Stimulated activated CD8-positive, alpha-beta memory T cell treated with anti-CD3 and anti-CD28 coated beads, Interleukin-12 subunit alpha, Interleukin-12 subunit beta, amount 100 ng/mL, for 24 hours (primary cell): ENCODE measurements around the gene BCL6.

Experiments
- DNase-seq: peaks from one replicate; pipeline ENCODE4 v3.0.0-alpha.2; 2020; ENCODE audit errors: extremely low read depth

BCL6 gene

DNA sequence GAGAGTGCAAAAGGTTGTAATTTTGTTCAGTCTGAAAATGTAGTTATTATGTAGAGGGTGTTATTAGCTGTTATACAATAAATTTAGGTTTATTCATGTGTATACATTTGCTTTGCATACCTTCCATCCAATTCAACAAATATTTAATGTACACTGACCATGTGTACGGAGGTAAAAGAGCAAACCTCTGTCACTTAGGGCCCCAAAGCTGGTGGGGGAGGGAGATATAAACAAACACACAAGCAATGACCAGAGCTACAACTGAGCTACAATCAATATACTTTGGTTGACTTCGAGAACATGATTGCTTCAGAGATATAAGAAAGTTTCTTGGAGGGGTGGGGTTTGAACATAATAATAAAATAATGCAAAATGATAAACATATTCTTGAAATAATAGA, 17.5 kb upstream of the BCL6 start:
- no peak for DNase-seq

DNA sequence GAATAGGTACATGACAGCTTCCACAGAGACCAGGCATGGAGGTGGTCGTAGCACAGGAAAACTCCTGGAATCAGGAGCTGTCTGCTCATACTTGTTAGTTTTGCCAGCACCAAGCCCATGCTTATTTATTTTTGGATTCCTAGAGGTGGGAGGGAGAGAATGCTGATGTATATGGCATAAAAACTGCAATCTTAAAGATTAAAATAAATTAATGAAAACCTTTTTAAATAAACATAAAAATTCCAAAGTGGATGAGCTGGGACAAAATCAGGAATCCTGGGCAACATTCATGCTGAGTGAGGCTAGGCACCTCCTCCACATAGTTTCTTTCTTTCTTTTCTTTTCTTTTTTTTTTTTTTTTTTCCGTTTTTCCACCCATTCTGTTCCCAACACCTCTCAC, 14.3 kb upstream of the BCL6 start:
- DNase-seq: no peak

DNA sequence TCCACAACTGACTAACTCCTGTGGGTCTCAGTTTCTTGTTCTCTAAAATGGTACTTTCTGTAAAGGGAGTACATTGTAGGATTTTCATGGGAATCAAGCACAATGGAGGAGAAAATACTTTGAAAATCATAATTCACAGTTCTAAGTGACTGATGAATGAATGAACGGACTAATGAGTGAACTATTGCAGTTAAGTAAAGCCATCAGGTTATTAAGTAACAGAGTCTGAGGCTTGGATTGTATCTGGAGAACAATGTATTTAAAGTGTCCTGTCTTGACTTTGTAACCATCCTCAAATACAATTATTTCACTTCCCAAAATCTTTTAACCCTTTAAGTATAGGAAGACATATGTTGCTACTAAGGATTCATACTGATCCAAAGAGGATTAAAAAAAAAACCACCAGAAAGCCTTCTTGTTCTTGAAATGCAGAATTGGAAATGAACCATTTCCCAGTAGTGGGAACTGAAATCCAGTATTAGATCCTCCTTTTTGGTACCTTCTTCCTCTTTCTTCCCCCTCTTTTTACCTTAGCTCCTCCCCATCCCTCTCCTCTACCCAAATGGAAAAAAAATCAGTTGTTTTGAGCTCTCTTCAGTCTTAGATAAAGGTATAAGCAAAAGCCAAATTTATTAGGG, 13.2 kb upstream of the BCL6 start:
- DNase-seq: no peak

DNA sequence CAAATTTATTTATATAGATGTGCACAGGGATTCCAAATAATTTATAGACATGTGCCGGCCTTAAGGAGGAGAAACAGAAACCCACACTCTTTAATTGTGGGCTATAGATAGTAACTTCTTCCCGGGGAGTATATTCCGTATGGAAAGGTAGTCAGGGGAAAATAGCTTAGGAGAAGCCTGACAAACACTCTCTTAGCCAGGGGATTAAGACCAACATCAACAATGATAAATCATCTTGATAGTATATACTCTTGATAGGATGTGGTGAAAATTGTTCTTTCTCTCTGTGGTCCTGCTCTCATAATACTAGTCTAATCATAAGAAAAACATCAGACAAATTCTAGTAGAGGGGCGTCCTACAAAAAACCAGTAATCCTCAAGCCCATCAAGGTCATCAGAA, 8.2 kb upstream of the BCL6 start:
- no peak for DNase-seq

DNA sequence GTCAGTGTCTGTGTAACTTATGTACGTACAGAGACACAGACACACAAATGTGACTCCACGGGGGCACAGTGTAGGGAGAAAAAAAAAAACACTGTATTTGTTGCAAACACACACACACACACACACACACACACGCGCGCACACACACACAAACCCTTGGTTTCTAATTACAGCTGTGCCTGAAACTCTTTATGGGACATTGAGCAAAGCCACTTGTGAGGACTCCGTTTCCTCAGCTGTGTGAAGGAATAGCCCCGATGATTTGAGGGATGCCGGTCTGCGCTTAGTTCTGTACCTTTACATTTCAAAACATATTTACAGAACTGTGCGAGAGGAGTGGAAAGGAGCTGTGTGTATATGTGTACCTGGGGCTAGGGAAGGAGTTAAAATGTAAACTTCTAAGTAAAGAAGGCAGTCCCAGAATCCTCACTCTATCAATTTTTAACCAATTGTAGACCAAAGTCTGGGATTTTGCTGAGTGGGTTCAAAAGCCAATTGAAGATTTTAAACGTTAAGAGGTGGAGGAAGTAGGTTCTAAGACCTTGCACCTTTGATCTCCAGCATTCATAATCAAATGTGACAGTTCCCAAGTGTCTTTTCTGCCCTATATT, 5.3 kb upstream of the BCL6 start:
- DNase-seq: no peak

DNA sequence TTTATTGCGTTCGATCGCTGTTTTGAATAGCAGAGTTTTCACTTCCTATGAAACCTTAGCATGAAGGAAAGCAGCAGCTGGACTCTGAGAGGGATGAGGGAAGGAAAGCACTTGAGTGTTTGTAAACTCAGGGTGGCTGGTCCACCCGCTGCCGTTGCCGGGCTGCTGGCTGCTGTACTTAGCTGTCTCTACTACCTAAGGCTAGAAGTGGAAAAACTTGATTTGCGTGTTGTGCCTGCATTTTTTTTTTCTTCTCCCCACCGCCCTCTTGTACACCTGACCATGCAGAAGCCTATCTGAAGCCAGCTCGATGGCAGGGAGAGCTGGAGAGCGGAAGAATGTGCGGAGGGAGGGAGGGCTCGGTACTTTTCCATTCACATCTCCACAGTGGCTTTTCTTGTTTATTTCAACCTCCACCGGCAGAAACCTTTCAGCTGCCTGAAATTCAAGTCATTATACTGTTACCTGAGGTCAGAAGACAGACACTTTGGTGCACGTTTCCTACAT, 4.8 kb upstream of the BCL6 start:
- no peak for DNase-seq

DNA sequence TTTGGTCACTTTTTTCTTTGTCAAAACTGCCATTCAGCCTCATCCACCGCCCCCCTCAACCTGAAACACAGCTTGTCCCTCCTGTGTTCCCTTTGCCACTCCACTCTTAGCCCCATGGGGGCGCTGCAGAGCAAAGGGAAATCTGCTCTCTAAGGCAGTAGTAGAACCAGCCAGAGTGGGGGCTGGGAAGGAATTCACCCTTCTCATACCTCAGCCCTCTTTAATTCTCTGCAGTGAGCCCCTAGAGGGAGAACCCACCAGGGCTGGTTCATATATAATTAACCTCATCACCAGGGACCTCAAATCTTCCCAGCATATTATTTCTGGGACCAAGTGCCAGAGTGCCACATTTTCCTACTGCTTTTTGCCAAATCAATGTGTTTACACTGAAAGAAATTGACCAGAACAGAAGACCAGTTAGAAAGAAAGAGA, 2.8 kb upstream of the BCL6 start:
- peak; percentile 80 for DNase-seq

DNA sequence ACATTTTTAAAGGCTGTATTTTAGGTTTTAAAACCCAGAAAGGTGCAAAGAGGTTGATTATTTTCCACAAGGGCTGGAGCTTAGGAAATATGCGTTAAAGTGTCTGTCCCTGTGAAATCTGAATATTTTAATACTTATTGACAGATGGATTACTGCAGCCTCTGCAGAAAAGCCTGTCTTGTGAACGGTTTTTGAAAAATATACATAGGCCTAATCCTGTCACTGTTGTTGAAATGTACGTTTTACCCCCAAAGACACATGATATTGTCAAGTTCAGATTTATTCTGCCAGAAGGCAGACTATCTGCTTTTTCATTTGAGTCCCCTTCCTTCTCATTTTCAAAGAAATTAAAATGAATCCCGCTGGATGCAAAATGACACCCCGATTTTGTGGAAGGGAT, 2.2 kb upstream of the BCL6 start:
- DNase-seq: no peak

DNA sequence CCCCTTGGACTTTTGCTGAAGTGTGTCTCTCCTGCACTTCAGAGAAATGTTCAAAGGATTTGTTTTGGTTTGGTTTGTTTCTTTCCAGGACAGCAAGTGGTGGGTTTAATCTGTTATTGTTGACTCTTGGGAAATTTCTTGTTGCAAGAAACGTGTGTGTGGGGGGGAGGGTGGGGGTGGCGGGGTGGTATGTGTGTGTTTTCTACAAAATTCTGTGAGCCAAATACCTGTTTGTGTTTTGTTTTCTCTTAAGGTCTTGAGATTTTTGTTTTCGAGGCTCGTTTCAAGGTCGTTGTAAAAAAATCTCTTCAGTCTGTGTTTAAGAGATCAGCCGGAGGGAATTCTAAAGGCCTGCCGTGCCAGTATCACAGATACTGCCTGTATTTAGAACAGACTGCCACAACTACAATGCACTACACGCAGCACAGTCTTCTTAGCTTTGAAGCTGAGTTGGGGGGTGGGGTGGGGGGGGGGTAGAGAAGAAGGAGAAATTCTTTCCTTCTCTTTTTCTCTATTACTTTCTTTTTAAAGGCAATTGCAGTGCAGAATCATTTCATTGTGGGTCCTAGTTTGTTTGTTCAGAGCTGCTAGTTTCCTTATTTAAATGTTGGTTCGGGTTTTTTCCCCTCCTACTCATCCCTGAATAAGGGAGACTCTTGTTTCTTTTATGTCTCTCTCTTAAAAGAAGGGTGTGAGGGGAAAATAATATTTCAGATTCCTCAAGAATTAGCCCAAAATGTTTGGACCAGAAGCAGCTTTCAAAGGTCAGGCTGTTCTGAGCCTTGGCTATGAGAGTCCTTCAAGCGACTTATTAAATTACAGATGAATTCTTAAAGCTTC, 1.4 kb upstream of the BCL6 start:
- DNase-seq: no peak

DNA sequence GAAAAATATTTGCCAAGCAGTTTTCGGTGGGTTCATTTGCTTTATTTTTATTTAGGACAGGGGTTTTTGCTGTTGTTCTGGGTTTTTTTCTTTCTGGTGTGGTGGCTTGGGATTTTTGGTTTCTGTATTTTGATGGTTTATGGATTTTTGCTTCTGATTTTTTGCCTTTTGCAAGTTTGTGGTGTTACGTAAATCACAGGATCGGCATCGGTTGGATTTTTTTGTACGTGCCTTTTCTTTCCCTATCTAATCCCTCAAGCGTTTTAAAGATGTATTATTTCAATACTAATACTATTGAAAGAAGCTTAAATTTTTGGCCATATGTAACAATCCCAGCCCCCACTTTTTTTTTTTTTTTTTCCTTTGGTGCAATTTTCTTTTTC, 782 bp upstream of the BCL6 start:
- no peak for DNase-seq

DNA sequence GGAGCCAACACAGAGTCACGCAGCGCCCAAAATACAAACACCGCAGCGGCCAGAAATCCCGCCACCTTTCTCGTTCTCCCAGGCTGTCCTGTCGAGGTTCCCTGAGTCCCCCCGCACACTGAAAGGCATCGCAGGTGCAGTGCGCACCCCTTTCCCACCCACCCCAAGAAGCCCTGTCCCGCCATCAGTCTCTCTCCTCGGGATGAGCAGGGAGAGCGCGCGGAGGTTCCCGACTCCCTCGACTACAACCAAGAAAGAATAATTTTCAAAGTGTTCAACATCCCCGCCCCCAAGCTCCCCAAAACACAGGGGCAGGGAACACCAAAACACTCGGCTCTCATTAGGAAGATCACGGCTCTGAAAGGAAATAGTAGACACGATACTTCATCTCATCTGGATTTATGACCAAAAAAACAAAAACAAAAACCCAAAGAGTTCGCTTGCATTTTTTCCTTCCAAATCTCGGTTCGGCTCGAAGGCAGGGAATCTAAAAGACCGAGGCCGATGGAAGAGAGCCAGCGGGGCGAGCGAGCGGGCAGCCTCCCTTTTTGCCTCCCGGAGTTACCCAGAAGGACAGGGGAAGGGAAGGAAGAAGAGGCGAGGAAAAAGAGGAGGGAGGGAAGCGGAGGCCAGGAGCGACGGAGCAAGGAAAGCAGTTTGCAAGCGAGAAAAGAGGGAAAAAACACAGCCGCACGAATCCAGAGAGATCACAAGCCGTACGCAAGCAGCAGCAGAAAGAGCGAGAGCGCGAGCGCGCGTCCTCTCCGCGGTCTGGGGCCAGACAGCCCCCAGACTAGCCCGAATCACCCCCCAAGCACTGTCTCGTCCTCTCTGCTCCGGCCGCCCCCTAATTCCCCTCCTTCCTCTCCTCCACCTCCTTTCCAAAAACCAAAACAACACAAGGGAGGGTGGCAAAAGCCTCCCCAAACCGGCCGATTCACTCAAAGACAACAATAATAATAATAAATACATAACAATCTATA, 808 bp downstream of the BCL6 start:
- no peak for DNase-seq

DNA sequence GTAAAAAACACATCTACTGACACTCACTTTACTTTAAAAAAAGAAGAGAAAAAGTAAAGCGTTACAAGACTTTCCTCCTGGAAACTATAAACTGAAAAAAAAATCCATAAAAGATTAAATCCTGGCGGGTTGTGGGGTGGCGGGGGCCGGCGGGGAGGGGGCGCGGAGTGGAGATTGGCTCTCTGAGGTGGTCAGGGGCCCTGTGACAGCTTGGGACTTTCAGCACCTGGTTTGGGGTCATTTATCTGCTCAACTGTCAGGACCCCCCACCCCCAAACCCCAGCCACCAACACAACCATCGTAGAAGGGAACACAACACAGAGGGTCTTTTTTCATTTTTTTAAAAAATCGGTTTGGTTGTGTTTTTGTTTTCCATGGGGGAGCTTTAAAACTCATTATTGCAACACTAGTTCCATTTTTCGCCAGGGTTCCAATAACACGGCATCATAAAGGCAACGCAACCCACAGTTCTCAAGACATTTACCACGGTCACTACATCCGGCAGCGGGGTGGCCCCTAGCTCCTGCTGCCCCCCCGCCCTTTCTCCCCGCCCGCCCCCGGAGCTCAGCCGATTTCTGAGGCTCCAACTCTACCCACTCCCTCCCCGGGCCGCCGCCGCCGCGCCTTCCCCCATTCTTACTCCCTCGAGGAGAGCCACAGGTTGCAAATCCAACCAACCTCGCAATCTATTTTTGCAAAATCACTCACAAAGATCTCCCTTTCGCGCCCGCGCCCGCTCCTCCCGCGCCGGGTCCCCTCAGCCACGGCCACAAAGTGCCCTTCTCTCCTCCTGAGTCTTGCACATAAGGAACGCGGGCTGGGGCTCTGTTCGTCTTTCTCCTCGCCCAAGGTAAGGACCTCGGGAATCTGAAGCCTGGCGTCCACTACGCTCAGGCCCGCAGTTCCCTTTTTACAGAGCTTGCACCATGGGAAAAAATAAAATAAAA, 1.8 kb downstream of the BCL6 start:
- DNase-seq: no peak

DNA sequence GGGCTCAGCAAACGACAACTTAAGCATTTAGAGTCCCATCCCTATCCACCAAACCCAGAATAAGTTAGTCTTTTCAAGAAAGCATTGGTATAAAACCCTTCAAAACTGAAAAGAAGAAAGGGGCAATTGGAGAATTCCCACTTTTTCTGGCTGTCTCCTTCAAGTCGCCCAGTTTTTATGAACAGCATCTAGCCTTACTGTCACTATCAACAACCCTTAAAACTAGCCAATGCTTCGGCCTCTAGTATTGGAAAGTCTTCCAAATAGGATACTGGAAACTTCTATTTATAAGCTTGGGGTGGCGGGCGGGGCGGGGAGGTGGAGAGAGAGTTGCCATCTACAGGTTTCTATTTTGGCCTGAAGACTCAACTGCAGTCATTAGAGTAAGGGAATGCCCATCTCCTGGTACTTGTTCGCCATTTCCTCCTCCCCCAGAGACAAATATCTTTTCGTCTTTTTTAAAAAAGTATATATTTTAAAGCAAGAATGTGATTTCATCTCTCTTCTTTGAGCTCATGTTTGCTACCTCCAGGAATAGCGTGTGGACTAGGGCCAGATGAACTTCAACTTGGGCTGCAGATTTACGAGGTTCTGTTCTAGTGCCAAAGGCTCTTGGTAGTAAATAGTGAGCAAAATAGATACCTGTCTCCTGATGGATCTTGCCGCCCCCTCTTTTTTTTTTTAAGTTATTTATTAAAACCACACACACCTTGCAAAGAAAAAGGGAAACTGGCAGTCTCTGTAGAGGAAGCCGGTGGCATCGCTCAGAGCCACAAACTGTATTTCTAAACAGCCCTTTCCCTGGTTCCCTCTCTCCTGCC, 2.7 kb downstream of the BCL6 start:
- no peak for DNase-seq

DNA sequence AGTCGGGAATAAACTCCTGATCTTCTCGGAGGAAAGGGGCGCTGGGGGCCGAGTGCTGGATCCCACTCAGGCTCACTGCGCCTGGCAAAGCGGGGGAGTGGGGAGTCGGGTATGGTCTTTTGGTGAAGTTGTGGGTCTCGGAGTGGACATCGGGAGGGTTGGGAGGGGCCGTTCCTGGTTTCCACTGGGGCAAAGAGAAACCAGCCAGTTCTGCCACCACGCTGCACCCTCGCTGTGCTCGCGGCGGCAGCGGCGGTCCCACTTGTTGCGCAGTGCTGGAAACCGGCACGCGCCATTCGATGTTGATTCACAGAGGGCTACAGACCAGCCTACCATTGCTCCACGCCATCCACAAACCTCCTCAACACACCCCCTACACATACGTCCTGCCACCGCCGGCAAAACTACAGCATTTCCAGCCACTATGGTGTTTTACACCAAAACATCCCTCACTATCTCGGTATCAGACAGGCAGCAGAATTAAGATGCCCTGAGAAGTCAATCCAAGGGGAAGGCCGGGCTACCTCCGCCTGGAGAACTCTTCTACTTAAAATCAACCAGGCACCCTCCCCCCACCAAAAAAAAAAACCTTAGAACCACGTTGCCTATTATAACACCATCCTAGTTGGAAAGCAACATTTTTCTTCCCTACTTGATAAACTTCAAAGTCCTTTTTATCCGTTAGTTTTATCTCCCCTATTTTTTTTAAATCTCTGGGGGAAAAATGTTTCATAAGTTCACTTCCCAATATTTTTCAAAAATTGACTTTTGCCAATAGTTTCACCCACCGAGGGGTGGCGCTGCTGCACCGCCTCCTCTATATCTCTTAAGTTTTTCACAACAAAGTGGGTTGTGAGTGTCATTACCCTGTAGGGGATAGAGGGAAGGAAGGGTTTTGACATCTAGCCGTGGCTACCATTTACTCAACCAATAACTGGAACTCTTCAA, 3.6 kb downstream of the BCL6 start:
- no peak for DNase-seq

DNA sequence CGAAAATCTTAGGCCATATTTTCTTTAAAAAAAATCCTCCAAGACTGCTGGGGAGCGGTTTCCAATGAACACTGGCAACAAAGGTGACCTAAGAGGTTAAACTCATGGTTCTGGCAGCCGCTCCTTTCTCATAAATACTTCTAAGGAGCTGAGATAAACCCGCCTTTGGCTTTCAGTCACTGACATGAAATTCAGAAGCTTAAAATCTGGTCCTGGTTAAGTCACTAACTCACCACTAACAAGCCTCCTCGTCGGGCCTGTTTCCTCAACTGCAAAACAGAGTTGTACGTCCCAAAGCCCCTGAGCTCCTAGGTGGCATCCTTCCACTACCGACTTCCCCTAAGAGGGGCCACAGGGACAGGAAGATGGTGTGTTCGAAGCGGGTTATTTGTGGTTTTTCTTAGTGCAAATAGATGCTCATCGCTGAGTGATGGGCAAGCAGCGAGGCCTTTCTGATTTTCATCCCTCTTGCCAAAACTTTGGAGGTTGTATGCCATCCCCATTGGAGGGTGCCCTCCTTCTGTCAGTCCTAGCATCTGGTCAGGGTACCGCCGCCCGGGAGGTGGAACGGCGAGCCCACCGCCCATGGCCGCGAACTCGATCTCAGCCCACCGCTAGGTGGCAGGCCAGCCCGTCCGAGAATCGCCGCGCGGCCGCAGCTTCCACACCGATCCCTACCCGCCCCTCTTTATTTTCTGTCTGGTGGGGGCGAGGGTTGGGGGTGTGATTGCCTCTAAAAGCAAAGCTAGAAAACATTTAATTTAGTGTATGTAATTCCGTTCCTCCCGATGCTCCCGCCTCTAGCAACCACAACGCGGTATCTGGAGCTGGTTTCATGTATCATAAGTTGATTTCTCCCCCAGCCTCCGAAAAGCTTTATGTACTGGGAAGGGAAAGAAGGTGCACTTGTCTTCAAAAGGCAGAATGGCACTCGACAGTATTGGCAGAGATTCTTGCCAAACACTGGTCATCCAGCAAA, 4.6 kb downstream of the BCL6 start:
- DNase-seq: no peak

DNA sequence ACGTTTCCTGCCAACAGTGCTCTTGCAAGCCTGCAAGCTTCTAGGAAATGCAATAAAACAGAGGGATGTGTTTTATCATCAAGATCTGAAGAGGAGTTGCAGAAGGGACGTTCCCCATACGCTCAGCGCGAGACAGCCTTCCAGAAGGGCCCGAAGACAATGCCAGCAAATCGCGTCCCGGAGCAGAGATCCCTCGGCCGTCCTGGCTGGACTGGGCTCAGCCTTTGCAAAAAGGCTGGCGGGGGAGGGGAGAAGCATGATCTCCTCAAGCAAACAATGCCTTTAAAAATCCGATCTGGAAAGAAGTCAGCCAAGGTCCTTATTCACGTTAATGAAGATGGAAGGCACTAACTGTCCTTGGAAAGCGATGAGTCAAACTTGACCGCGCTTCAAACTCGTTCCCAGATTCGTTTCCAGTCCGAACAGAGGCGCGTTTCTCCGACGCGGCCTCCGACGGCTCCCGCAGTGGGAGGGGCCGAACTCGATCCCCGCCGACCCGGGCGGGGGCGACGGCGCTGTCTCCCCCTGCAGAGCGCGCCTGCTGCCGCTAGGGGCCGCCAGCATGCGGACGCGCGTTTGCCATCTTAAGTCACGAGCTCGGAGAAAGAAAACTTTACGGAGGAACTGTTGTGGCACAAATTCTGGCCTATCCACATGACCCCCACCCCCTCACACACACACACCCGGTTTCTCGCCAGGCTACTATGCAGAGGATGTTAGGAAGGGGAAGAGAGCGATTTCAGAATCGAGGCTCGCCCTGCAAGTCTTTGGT, 5.5 kb downstream of the BCL6 start:
- no peak for DNase-seq
